Osteoblast (primary cell): ENCODE data around the gene CD19. TPM values are rescaled to one million over a fixed set of nuclear protein-coding genes. Genes with fewer than 3 reads are reported as not detected.
"Not testable (repeated sequence)": the region's sequence is repeated elsewhere in the genome, so short reads cannot be mapped to it uniquely, and the experiment has no call there.

Experiments
- DNase-seq: peaks from one replicate; pipeline ENCODE4 v3.0.0; 2011; ENCODE audit warnings: low spot score, mixed read lengths; ENCODE audit not compliant: insufficient read length; ENCODE audit errors: missing footprints
- H2AFZ ChIP-seq: 2 replicates; pipeline ENCODE4 v1.6.0; 2011; ENCODE audit warnings: mild to moderate bottlenecking, low read length
- H3K27ac ChIP-seq: 2 replicates; pipeline ENCODE4 v1.5.1; 2011; ENCODE audit warnings: mild to moderate bottlenecking, low read depth, low read length, moderate library complexity
- H3K27me3 ChIP-seq: 2 replicates; pipeline ENCODE4 v1.6.0; 2012; ENCODE audit warnings: mild to moderate bottlenecking, control low read depth, inconsistent platforms, low read length, moderate library complexity; ENCODE audit not compliant: insufficient read depth
- H3K36me3 ChIP-seq: 2 replicates; pipeline ENCODE4 v1.5.1; 2011; ENCODE audit warnings: mild to moderate bottlenecking, low read length, control low read depth, moderate library complexity; ENCODE audit not compliant: insufficient read depth
- H3K4me1 ChIP-seq: 2 replicates; pipeline ENCODE4 v1.5.1; 2011; ENCODE audit warnings: mild to moderate bottlenecking, low read length, control low read depth, moderate library complexity; ENCODE audit not compliant: insufficient read depth
- H3K4me2 ChIP-seq: 2 replicates; pipeline ENCODE4 v1.6.0; 2011; ENCODE audit warnings: mild to moderate bottlenecking, low read length; ENCODE audit not compliant: insufficient read depth
- H3K4me3 ChIP-seq: fragments of 200-600 bp; sonication (generic); 3 replicates; pipeline ENCODE4 v1.5.1; 2012; ENCODE audit warnings: mild to moderate bottlenecking, low read length, inconsistent platforms; ENCODE audit not compliant: insufficient read depth
- H3K79me2 ChIP-seq: 2 replicates; pipeline ENCODE4 v1.6.0; 2012; ENCODE audit warnings: mild to moderate bottlenecking, low read length, control low read depth, inconsistent platforms; ENCODE audit not compliant: insufficient read depth
- H3K9me3 ChIP-seq: 2 replicates; pipeline ENCODE4 v1.5.1; 2011; ENCODE audit warnings: low read depth, low read length, control low read depth
- H4K20me1 ChIP-seq: 2 replicates; pipeline ENCODE4 v1.6.0; 2012; ENCODE audit warnings: mild to moderate bottlenecking, low read length, control low read depth; ENCODE audit not compliant: insufficient read depth
- total RNA-seq: library from RNA; depleted of rRNA; stranded (reverse); fragments of >200 nt; gene quantifications from 2 replicates; pipeline ENCODE4 v1.2.3, GENCODE V29; 2012
- TF ChIP-seq, protein P1 (sequence below): IDR thresholded peaks from 2 replicates; pipeline ENCODE4 v1.5.1; 2011; ENCODE audit warnings: mild to moderate bottlenecking, low read depth, low read length, moderate library complexity; ENCODE audit errors: extremely low read depth

CD19 gene
- total RNA-seq, 1 donor, result not detected

DNA sequence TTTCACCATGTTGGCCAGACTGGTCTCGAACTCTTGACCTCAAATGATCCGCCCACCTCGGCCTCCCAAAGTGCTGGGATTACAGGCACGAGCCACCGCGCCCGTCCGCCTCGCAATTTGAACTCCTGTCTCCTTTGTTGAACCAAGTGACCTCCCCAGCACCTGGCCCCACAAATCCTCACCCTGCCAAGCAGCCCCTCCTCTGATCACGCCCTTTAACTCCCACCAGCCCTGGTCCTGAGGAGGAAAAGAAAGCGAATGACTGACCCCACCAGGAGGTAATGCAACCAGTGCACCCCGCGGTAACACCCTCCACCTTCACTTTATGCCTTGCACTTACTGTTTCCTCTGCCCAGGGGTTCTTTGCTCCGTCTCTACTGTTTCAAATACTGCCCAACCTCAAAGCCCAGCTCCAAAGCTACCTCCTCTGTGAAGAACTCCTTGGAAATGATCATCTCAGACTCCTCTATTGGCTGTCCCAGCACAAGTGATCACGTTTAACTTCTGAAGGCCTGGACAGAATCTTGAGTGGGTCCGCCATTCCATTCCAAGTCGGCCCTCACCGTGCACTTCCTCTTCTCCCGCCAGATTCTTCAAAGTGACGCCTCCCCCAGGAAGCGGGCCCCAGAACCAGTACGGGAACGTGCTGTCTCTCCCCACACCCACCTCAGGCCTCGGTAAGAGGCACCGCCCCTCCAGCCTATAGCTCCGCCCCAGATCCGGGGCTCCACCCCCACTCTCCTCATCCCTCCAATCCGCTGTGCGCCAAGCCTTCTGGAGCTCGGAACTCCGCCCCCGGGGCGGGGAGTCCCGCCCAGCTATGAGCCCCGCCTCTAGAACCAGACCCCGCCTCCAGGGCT is 4.4 kb downstream of the CD19 start:
- H3K27ac ChIP-seq, result no peak overlapping the region
- no peaks in the 10 kb centered on the region for H3K79me2 ChIP-seq
- H3K4me2 ChIP-seq, result peak overlapping the region; percentile 73
- H3K9me3 ChIP-seq, result no peaks in the 10 kb centered on the region
- TF ChIP-seq, protein P1, sequence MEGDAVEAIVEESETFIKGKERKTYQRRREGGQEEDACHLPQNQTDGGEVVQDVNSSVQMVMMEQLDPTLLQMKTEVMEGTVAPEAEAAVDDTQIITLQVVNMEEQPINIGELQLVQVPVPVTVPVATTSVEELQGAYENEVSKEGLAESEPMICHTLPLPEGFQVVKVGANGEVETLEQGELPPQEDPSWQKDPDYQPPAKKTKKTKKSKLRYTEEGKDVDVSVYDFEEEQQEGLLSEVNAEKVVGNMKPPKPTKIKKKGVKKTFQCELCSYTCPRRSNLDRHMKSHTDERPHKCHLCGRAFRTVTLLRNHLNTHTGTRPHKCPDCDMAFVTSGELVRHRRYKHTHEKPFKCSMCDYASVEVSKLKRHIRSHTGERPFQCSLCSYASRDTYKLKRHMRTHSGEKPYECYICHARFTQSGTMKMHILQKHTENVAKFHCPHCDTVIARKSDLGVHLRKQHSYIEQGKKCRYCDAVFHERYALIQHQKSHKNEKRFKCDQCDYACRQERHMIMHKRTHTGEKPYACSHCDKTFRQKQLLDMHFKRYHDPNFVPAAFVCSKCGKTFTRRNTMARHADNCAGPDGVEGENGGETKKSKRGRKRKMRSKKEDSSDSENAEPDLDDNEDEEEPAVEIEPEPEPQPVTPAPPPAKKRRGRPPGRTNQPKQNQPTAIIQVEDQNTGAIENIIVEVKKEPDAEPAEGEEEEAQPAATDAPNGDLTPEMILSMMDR, result no peak
- peak overlapping the region; percentile 57 for H3K4me3 ChIP-seq
- no peaks in the 10 kb centered on the region for H4K20me1 ChIP-seq
- no peaks in the 10 kb centered on the region for H3K27me3 ChIP-seq
- peaks cover 5% of the 10 kb centered on the region for H3K4me1 ChIP-seq
- H3K36me3 ChIP-seq, result no peaks in the 10 kb centered on the region
- peak; percentile 96 for DNase-seq
- peak overlapping the region; percentile 88 for H2AFZ ChIP-seq

DNA sequence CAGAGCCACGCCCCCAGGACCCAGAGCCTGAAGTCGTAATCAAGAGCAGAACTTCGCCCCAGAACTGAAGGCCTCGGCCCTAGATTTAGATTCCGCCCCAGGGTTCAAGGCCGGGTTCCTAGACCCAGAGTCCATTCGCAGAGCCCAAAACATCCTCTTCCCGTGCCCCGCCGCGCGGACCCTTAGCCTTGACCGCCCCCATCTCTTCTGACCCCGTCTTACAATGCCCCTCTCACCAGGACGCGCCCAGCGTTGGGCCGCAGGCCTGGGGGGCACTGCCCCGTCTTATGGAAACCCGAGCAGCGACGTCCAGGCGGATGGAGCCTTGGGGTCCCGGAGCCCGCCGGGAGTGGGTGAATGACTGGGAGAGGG is 5.0 kb downstream of the CD19 start:
- no peak overlapping the region for H3K27ac ChIP-seq
- H3K4me3 ChIP-seq, result no peak overlapping the region

DNA sequence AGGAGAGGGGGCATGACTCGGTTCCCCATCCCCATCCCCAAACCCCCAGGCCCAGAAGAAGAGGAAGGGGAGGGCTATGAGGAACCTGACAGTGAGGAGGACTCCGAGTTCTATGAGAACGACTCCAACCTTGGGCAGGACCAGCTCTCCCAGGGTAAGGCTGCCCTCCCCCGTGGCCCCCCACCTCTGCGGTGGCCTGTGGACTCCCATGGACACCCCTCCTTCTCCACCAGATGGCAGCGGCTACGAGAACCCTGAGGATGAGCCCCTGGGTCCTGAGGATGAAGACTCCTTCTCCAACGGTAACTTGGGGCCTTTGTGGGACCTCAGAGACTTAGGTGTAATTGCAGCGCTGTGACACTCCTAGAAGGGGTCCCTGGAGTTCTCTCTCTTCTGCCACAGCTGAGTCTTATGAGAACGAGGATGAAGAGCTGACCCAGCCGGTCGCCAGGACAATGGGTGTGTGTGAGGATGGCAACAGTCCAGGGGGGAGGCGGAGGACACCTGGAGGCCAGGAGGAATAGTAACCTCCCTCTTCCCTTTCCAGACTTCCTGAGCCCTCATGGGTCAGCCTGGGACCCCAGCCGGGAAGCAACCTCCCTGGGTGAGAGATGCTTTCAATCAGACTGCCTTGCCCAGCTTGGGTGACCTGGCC is 5.6 kb downstream of the CD19 start:
- Histone ChIP-seq H3K79me2 (no peaks in the 10 kb centered on the region), H3K9me3 (no peaks in the 10 kb centered on the region), H3K4me2 (no peak overlapping the region), H3K4me1 (peaks cover 5% of the 10 kb centered on the region), H3K27me3 (no peaks in the 10 kb centered on the region), H3K36me3 (no peaks in the 10 kb centered on the region), H3K27ac (no peak overlapping the region), H3K4me3 (no peak overlapping the region), H2AFZ (no peak overlapping the region), H4K20me1 (no peaks in the 10 kb centered on the region)
- DNase-seq, result peak; percentile 34
- TF ChIP-seq, protein P1, result no peak

More for the DNA sequence above, 5.0 kb downstream of the CD19 start:
- no peaks in the 10 kb centered on the region for H4K20me1 ChIP-seq
- H2AFZ ChIP-seq, result no peak overlapping the region
- H3K9me3 ChIP-seq, result no peaks in the 10 kb centered on the region
- peak overlapping the region; percentile 73 for H3K4me2 ChIP-seq
- no peaks in the 10 kb centered on the region for H3K79me2 ChIP-seq
- TF ChIP-seq, protein P1, result no peak
- no peak for DNase-seq
- H3K36me3 ChIP-seq, result no peaks in the 10 kb centered on the region
- no peaks in the 10 kb centered on the region for H3K27me3 ChIP-seq
- H3K4me1 ChIP-seq, result peaks cover 5% of the 10 kb centered on the region

DNA sequence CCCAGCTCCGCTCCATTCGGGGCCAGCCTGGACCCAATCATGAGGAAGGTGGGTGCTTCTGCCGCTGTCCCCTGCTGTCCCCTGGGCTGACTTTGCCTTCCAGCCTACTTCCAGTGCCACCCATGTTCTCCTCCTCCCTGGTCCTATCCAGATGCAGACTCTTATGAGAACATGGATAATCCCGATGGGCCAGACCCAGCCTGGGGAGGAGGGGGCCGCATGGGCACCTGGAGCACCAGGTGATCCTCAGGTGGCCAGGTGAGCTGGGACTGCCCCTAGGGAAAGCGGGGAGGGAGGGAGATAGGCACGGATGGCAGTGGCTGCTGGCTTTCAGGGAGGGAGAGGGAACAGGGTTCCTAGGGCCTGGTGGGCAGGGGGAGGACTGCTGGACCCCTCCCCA is 7.0 kb downstream of the CD19 start:
- H3K27me3 ChIP-seq, result no peaks in the 10 kb centered on the region
- H3K4me3 ChIP-seq, result no peak overlapping the region
- TF ChIP-seq, protein P1, result no peak
- H2AFZ ChIP-seq, result no peak overlapping the region
- no peaks in the 10 kb centered on the region for H3K36me3 ChIP-seq
- H3K79me2 ChIP-seq, result no peaks in the 10 kb centered on the region
- no peak overlapping the region for H3K4me2 ChIP-seq
- DNase-seq, result peak; percentile 62
- H3K4me1 ChIP-seq, result peaks cover 5% of the 10 kb centered on the region
- no peaks in the 10 kb centered on the region for H4K20me1 ChIP-seq
- no peak overlapping the region for H3K27ac ChIP-seq
- no peaks in the 10 kb centered on the region for H3K9me3 ChIP-seq

DNA sequence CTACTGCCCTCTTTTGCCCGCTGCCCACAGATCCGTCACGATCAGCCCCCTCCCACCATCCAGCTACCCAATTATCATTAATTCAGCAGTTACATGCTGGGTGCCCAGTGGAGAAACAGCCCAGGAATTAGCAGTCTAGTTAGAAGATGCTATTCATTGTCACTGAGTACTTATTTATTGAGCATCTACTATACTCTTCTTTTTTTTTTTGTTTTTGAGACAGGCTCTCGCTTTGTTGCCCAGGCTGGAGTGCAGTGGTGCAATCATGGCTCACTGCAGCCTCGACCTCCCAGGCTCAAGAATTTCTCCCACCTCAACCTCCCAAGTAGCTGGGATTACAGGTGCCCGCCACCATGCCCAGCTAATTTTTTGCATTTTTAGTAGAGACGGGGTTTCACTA is 8.1 kb downstream of the CD19 start:
- not testable (repeated sequence) for H3K79me2 ChIP-seq

More for the DNA sequence above, 8.1 kb downstream of the CD19 start:
- H3K4me2 ChIP-seq, H3K4me3 ChIP-seq, H3K27me3 ChIP-seq, H3K27ac ChIP-seq, H3K4me1 ChIP-seq, H3K9me3 ChIP-seq, H4K20me1 ChIP-seq, H2AFZ ChIP-seq, H3K36me3 ChIP-seq, DNase-seq: not testable (repeated sequence)
